Fibroblast of lung (primary cell): Measurements from ENCODE around the gene NMNAT2.

Experiments used
- EZH2 ChIP-seq: IDR thresholded peaks from 2 replicates; pipeline ENCODE4 v1.5.1; 2012; ENCODE audit warnings: low read length, control low read depth, mild to moderate bottlenecking; ENCODE audit errors: missing control alignments
- TF ChIP-seq, protein P1 (sequence below), 2 donors: IDR thresholded peaks in 1 of 2; conservative IDR thresholded peaks in 1 of 2; 1 replicate in 1 of 2; 2 replicates in 1 of 2; pipeline ENCODE4 v1.5.1; 2011 to 2012; ENCODE audit warnings: low read length in 2 of 2, control low read depth in 1 of 2, inconsistent platforms in 1 of 2, low read depth in 1 of 2, mild to moderate bottlenecking in 1 of 2

DNA sequence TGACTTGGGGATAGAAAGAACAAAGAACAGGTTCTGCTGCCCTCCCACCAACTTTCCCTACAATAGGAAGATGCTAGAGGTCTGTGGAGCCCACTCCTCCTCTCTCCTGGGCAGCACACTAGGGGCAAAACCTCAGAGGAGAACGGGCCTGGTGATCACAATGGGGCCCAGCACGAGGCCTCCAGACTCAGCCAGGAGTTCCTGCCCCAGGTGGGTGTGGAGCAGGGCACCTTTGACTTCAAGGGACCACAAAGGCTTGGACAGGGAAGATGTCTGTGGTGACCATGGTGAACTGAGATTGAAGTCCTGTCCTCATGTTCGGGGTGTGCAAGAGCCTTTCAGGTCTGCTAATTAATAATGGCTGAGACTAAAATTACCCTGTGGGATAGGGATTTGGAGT is 143.3 kb downstream of the NMNAT2 start:
- TF ChIP-seq, protein P1, sequence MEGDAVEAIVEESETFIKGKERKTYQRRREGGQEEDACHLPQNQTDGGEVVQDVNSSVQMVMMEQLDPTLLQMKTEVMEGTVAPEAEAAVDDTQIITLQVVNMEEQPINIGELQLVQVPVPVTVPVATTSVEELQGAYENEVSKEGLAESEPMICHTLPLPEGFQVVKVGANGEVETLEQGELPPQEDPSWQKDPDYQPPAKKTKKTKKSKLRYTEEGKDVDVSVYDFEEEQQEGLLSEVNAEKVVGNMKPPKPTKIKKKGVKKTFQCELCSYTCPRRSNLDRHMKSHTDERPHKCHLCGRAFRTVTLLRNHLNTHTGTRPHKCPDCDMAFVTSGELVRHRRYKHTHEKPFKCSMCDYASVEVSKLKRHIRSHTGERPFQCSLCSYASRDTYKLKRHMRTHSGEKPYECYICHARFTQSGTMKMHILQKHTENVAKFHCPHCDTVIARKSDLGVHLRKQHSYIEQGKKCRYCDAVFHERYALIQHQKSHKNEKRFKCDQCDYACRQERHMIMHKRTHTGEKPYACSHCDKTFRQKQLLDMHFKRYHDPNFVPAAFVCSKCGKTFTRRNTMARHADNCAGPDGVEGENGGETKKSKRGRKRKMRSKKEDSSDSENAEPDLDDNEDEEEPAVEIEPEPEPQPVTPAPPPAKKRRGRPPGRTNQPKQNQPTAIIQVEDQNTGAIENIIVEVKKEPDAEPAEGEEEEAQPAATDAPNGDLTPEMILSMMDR (conservative IDR thresholded peaks at IDR 0.05 in 1 of 2, IDR thresholded peaks at IDR 0.05 in 1 of 2; ENCODE audit: low read depth in 1 of 2, low read length in 2 of 2) = no peak
- no peak for TF ChIP-seq EZH2
